Caco-2 (cell line): Measurements from ENCODE around the gene MANBA. TPM values are rescaled to one million over a fixed set of nuclear protein-coding genes. Genes with fewer than 3 reads are reported as not detected.

Experiments
- BruUV-seq: library from RNA; stranded (reverse); fragments of 400-500 nt; replicated peaks from 2 replicates; lab custom pipeline; 2021; lab: Mats Ljungman, UMichigan
- CTCF ChIA-PET: fragments of 300-600 bp; sonication (Branson Sonifier 250); formaldehyde crosslinking; loops from one replicate; lab custom pipeline; 2022; ENCODE audit warnings: antibody characterized with exemption; lab: Charles Lee
- POLR2A ChIA-PET: fragments of 300-600 bp; sonication (Branson Sonifier 250); formaldehyde crosslinking; loops from one replicate; lab custom pipeline; 2022; ENCODE audit warnings: antibody characterized with exemption; lab: Charles Lee
- DNase-seq, 2 experiments: peaks; one replicate each; pipeline versions ENCODE4 v3.0.0 to v3.0.0-alpha.2; 2020 to 2022
- H3K27me3 ChIP-seq: replicated peaks from 2 replicates; pipeline ENCODE4 v1.6.0; 2011; ENCODE audit warnings: low read length; ENCODE audit not compliant: control insufficient read depth, insufficient read depth
- H3K36me3 ChIP-seq: 2 replicates; pipeline ENCODE4 v1.5.1; 2011; ENCODE audit warnings: low read length; ENCODE audit not compliant: control insufficient read depth, insufficient read depth
- H3K4me1 ChIP-seq: fragments of 250-450 bp; sonication (Bioruptor Pico); 2 replicates; pipeline ENCODE4 v1.5.1; 2020; ENCODE audit warnings: mild to moderate bottlenecking
- H3K4me3 ChIP-seq: 2 replicates; pipeline ENCODE4 v1.5.1; 2011; ENCODE audit warnings: low read depth, mild to moderate bottlenecking, control low read depth, low read length
- H3K9me3 ChIP-seq: fragments of 250-450 bp; sonication (Bioruptor Pico); 2 replicates; pipeline ENCODE4 v1.5.1; 2020; ENCODE audit warnings: mild to moderate bottlenecking, moderate library complexity
- H3K27ac Mint-ChIP-seq: one replicate; pipeline ENCODE4 v1.8.0; 2022; ENCODE audit warnings: mixed read lengths; ENCODE audit not compliant: unreplicated experiment
- H3K27me3 Mint-ChIP-seq: one replicate; pipeline ENCODE4 v1.8.0; 2022; ENCODE audit warnings: mixed read lengths; ENCODE audit not compliant: insufficient read depth, unreplicated experiment
- H3K36me3 Mint-ChIP-seq: one replicate; pipeline ENCODE4 v1.8.0; 2022; ENCODE audit warnings: mild to moderate bottlenecking, mixed read lengths; ENCODE audit not compliant: insufficient read depth, unreplicated experiment
- H3K4me1 Mint-ChIP-seq: one replicate; pipeline ENCODE4 v1.8.0; 2022; ENCODE audit warnings: low read depth, mixed read lengths; ENCODE audit not compliant: unreplicated experiment
- H3K4me3 Mint-ChIP-seq: one replicate; pipeline ENCODE4 v1.8.0; 2022; ENCODE audit warnings: mild to moderate bottlenecking, moderate library complexity, mixed read lengths; ENCODE audit not compliant: unreplicated experiment
- H3K9me3 Mint-ChIP-seq: one replicate; pipeline ENCODE4 v1.8.0; 2022; ENCODE audit warnings: mixed read lengths; ENCODE audit not compliant: unreplicated experiment
- CTCF ChIP-seq, 2 experiments: fragments of 200-600 bp in 1 of 2; IDR thresholded peaks; 1 replicate in 1 of 2; 2 replicates in 1 of 2; pipeline versions ENCODE4 v1.5.1 to v1.8.0; 2011 to 2022; ENCODE audit warnings: antibody characterized with exemption in 1 of 2, control low read depth in 1 of 2, inconsistent platforms in 1 of 2, low read depth in 1 of 2, low read length in 1 of 2, mild to moderate bottlenecking in 1 of 2, moderate library complexity in 1 of 2; ENCODE audit not compliant: insufficient read depth in 1 of 2, severe bottlenecking in 1 of 2, unreplicated experiment in 1 of 2
- intact Hi-C: fragments of 100-400 bp; cut with micrococcal nuclease; formaldehyde crosslinking; loops from one replicate; pipeline ENCODE4 v1.10.0; 2022; ENCODE audit not compliant: unreplicated experiment
- total RNA-seq: library from RNA; stranded (reverse); gene quantifications from 2 replicates; pipeline ENCODE4 v1.2.3, GENCODE V29; 2022

Gene MANBA
- total RNA-seq, 1 experiment from 2014 or later: 53.5 TPM

GRCh38 chr4:102764901-102765300, 4.1 kb upstream of the MANBA start:
- intact Hi-C loops: loop anchor here (5.0 kb wide), 1 partner anchor 242 kb away; no protein-coding TSS in a partner anchor
- H3K4me1 ChIP-seq: no peaks in the 10 kb centered on the region; the same call in none of the 2 replicates
- no peak for DNase-seq
- no peak for TF ChIP-seq CTCF (IDR thresholded peaks at IDR 0.05; ENCODE audit: insufficient read depth in 1 of 2, low read depth in 1 of 2, low read length in 1 of 2, severe bottlenecking in 1 of 2, unreplicated experiment in 1 of 2)
- no peaks in the 10 kb centered on the region for H3K9me3 ChIP-seq
- CTCF ChIA-PET: no interaction called here
- Mint-ChIP-seq H3K4me3 (no peak overlapping the region), H3K9me3 (no peaks in the 10 kb centered on the region), H3K36me3 (no peaks in the 10 kb centered on the region), H3K27me3 (no peaks in the 10 kb centered on the region), H3K4me1 (peaks cover 6% of the 10 kb centered on the region), H3K27ac (no peak overlapping the region)
- BruUV-seq: no TSS peak
- H3K36me3 ChIP-seq: no peaks in the 10 kb centered on the region
- POLR2A ChIA-PET: no interaction called here
- no peak overlapping the region for H3K4me3 ChIP-seq
- no peaks in the 10 kb centered on the region for H3K27me3 ChIP-seq

GRCh38 chr4:102761906-102762305, 1.1 kb upstream of the MANBA start:
- no peak overlapping the region for H3K27ac Mint-ChIP-seq
- Histone ChIP-seq H3K27me3 (no peaks in the 10 kb centered on the region), H3K4me3 (no peak overlapping the region), H3K9me3 (no peaks in the 10 kb centered on the region), H3K4me1 (peaks cover 7% of the 10 kb centered on the region), H3K36me3 (no peaks in the 10 kb centered on the region)
- intact Hi-C loops: loop anchor here (1.0 to 5.0 kb wide), 7 partner anchors 27 to 245 kb away; no protein-coding TSS in a partner anchor
- H3K4me3 Mint-ChIP-seq: peak overlapping the region; percentile 80
- no peaks in the 10 kb centered on the region for H3K27me3 Mint-ChIP-seq
- POLR2A ChIA-PET: no interaction called here
- DNase-seq: no peak
- CTCF ChIA-PET: interaction anchor here (1.8 kb wide), 1 partner anchor 141 kb away, joined by 6 read pairs; no protein-coding TSS in a partner anchor
- no peak for TF ChIP-seq CTCF (IDR thresholded peaks at IDR 0.05; ENCODE audit: insufficient read depth in 1 of 2, low read depth in 1 of 2, low read length in 1 of 2, severe bottlenecking in 1 of 2, unreplicated experiment in 1 of 2)
- H3K4me1 Mint-ChIP-seq: peaks cover 19% of the 10 kb centered on the region
- no TSS peak for BruUV-seq
- no peaks in the 10 kb centered on the region for H3K9me3 Mint-ChIP-seq
- H3K36me3 Mint-ChIP-seq: peaks cover 6% of the 10 kb centered on the region

- Mint-ChIP-seq H3K4me1 (peaks cover 19% of the 10 kb centered on the region), H3K27ac (peak overlapping the region; percentile 76), H3K36me3 (peaks cover 6% of the 10 kb centered on the region), H3K9me3 (no peaks in the 10 kb centered on the region), H3K4me3 (peak overlapping the region; percentile 80), H3K27me3 (no peaks in the 10 kb centered on the region)
- intact Hi-C loops: loop anchor here (1.0 to 5.0 kb wide), 7 partner anchors 28 to 246 kb away; no protein-coding TSS in a partner anchor
- peak overlapping the region; percentile 83 for H3K4me3 ChIP-seq
- H3K9me3 ChIP-seq: no peaks in the 10 kb centered on the region
- POLR2A ChIA-PET: interaction anchor here (0.6 to 1.5 kb wide), 5 partner anchors 20 to 141 kb away, joined by 3 to 19 read pairs (median 3); partner anchors contain the start of genes CISD2 and UBE2D3
- H3K36me3 ChIP-seq: no peaks in the 10 kb centered on the region
- CTCF ChIA-PET: interaction anchor here (1.8 kb wide), 1 partner anchor 141 kb away, joined by 6 read pairs; no protein-coding TSS in a partner anchor
- TSS peak; percentile 54 for BruUV-seq
- no peaks in the 10 kb centered on the region for H3K27me3 ChIP-seq
- peaks cover 7% of the 10 kb centered on the region for H3K4me1 ChIP-seq
- no peak for DNase-seq
- no peak for TF ChIP-seq CTCF (IDR thresholded peaks at IDR 0.05; ENCODE audit: insufficient read depth in 1 of 2, low read depth in 1 of 2, low read length in 1 of 2, severe bottlenecking in 1 of 2, unreplicated experiment in 1 of 2)
These were observed 531 bp upstream of the MANBA start for GRCh38 chr4:102761296-102761701.
